Hippocampal formation (tissue), 2 donors: ENCODE results near the gene CDH4.
A peak's percentile ranks its signal among the peaks of the same experiment; 100 is the strongest.

Source experiments
- DNase-seq, 2 donors: peaks; one replicate each; lab custom pipeline; 2025; lab: John Stamatoyannopoulos, UW

The CDH4 gene

DNA sequence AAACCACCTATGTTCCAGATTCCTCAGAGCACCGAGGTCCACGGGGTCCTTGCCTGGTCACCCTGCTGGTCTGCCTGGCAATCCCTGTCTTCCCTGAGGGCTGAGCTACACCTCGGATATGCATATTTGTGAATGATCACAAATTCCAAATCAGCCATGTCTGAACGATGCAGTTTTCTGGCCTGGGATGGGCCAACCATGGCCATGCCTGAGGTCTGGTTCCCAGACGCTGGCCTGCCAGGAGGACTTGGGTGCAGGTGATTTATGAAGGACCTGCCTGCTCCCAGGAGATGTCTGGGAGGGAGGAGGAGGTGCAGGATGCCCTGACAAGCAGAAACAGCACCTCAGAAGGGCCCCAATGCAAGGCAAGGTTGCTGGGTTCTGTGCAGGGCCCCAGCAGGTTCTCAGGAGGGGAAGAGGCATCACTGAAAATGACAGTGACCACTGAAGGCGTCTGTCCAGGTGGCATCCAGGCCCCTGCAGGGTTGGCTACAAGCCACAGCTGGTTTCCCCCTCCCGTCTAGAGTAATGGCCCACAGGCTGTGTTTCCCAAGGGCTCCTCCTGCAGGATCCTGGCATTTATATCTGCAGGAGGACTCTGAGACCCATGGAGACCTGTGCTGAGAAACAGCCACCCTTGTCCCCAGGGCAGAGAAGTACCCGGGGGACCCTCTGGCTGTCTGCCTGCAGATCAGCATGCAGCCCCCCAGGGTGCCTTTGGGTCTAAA, 608.4 kb downstream of the CDH4 start:
- DNase-seq: no peak

- no peak for DNase-seq
Measured at GRCh38 chr20:61861054-61861841, 609.2 kb downstream of the CDH4 start.

- DNase-seq: no peak
Measured at GRCh38 chr20:61861858-61862257, 609.8 kb downstream of the CDH4 start.

GRCh38 chr20:61862881-61863280, 610.8 kb downstream of the CDH4 start:
- no peak for DNase-seq

DNA sequence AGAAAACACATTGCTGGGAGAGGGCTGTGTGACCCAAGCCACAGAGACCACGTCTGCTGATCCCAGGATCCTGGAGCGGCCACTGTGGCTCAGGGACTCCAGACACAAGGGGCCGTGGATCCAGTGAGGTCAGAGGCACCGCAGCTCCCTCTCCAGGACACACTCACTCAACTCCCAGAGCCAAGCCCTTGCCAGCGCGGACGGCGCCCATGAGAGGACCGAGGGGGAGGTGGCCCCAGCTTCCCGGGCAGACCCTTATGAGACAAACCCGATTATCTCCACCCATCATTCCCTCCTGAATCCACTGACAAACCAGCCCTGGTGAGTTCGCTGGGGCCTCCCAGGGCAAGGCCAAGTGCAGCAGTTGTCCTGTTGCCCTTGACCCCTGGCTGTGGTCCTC, 612.4 kb downstream of the CDH4 start:
- DNase-seq: no peak

GRCh38 chr20:61865353-61865752, 613.3 kb downstream of the CDH4 start:
- DNase-seq: no peak

DNA sequence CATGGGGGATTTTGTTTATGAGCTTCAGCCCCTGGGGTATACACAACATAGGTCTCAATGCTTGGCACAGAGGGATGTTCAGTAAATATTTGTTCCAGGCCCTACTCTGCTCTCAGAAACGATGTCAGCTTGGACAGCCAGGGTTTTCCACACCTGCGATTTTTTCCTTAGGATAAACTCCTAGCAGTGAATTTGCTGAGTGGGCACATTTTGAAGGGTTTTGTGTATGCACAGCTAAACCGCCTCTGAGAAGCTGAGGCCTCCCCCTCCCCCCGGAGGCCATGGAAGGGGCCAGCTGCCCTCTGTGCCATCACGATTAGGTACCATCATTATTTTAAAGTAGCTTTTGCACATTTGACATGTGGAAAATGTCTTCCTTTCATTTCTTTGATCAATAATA, 614.1 kb downstream of the CDH4 start:
- no peak for DNase-seq

DNA sequence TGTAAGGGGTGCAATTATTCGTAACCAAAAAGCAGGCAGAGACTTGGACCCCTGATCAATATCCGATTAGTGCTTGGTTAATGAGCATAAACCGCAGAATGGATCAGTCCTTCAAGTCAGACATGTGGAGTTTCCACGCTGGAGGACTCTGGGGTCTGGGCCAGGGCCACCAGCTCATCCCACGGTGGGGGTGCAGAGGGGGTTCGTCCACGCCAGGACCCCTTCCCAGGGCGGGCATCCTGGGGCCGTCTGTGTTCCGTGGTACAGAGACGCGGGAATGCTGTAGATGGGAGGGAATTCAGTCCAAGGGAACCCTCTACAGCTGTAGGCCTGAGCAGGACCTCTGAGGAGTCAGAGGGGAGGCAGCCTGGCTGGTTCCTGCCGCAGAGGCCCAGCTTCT, 615.9 kb downstream of the CDH4 start:
- no peak for DNase-seq

DNA sequence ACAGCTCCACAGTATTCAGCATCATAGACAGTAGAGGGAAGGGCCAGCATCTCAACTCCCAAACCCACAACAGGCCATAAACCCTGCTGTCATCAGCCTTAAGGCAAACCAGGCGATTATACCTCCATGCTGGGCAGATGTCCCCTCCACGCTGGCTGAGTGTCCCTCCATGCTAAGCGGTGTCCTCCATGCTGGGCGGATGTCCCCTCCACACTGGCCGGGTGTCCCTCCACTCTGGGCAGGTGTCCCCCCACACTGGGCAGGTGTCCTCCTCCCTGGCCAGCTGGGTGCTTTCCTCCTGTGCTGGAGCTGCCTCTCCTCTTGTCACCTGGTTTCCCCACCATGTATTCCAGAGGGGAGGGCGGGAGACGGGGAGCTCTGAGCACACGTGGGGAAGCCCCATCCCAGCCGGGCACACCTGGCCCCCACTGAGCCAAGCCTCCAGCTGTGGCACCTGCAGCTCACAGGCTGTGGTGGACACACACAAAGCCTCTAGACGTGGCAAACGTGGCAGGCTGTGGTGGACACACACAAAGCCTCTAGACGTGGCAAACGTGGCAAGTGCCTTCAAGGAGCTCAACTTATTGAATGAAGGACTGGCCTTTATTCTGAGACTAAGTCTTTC, 616.5 kb downstream of the CDH4 start:
- no peak for DNase-seq

- no peak for DNase-seq
Measured at GRCh38 chr20:61869750-61870507, 617.9 kb downstream of the CDH4 start.

GRCh38 chr20:61871160-61871559, 619.1 kb downstream of the CDH4 start:
- no peak for DNase-seq

GRCh38 chr20:61871913-61872312, 619.9 kb downstream of the CDH4 start:
- no peak for DNase-seq

DNA sequence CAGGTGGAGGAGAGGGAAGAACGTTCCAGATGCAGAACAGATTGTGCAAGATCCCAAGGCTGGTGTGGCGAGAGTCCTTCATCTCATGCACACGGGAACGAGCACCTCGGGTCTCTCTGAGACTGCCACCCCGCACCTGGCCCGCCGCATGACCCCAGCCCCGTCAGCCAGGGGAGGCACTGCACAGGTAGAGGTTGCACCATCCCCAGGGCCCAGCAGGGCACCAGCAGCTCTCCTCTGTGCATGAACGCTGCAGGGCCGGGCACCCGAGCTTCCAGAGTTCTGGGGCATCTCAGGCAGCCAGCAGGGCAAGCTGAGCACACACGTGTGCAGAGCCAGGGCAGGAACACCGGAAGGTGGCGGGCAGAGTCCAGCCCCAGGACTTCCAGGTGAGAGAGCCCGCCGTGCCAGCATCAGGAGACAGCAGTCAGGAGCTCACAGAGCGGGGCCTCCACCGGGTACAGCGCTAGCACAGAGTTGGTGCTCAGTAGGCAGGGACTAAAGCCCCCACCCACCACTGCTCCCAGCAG, 620.4 kb downstream of the CDH4 start:
- DNase-seq: no peak

- DNase-seq: no peak
Measured at GRCh38 chr20:61873651-61874420, 621.8 kb downstream of the CDH4 start.

GRCh38 chr20:61874421-61875068, 622.5 kb downstream of the CDH4 start:
- no peak for DNase-seq

- DNase-seq: peak; percentile 0 to 33
Measured at GRCh38 chr20:61875221-61875885, 623.3 kb downstream of the CDH4 start.

DNA sequence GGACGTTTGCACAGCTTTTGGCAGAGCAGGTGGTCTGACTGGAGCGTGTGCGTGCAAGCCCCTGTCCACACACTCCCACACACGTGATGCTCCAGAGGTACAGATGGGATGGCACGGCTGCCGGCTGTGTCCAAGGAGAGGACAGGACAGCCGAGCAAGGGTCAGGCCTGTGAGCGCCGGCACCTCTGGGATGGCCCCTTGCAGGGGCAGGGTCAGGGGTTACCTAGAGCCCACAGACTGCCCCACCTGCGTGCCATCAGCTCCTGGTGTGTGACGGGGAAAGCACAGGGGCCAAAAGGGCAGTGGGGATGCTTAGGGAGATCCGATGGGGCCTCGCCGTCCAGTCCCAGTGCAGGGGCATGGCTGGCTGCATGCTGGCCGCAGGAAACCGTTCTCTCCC, 623.9 kb downstream of the CDH4 start:
- no peak for DNase-seq

GRCh38 chr20:61876952-61877728, 625.1 kb downstream of the CDH4 start:
- DNase-seq: no peak

DNA sequence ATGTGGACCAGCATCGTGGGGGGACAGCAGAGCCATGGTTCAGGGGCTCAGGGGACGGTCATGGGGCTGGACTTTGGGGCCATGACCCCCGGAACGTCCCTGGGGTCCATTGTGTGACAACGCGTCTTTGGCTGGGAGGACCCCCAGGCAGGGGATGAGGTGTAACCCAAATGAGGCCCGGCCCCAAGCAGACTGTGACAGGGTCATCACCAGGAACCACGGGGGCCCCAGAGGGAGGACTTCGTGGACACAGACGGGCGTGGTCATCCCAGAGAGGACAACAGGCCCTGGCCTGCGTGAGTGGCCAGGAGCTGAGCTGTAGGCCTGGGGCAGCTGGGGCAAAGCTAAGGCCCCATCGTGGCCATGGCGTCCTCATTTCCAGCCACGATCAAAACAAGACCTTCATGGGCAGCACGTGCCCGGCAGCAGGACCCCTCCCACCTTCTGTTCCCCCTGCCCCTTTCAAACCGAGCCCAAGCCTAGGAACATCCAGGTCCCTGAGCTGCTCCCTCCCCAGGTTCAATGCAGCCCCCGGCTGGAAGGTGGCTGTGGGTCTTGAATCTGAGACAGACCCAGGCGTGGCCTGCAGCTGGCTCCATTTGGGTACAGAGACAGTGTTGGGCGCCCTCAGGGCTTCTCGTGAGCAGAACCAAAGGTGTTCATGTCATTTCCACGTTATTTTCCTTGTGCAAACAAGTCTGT, 625.9 kb downstream of the CDH4 start:
- DNase-seq: no peak
